ENCODE measurements around the gene AKR1C2.

GRCh38 chr10:4982764-4983226, 20.9 kb downstream of the AKR1C2 start:
- no peak for TF ChIP-seq CTCF (IDR thresholded peaks at IDR 0.05)
- no peak for TF ChIP-seq POLR2A (IDR thresholded peaks at IDR 0.05)

Measured in heart left ventricle (tissue), 13 donors.